Mucosa of rectum (tissue), 2 donors: ENCODE measurements around the gene RETSAT.
"Not testable (repeated sequence)": the region's sequence is repeated elsewhere in the genome, so short reads cannot be mapped to it uniquely, and the experiment has no call there.

Source experiments
- H3K27ac ChIP-seq, 2 donors: one replicate each; pipeline ENCODE4 v1.7.0; 2013; ENCODE audit warnings: inconsistent platforms in 2 of 2, low read depth in 2 of 2, low read length in 2 of 2
- H3K27me3 ChIP-seq, 2 donors: one replicate each; pipeline ENCODE4 v1.7.0; 2013; ENCODE audit warnings: low read length in 2 of 2; ENCODE audit not compliant: control insufficient read depth in 2 of 2, insufficient read depth in 2 of 2
- H3K36me3 ChIP-seq, 2 donors: one replicate each; pipeline ENCODE4 v1.7.0; 2013; ENCODE audit warnings: low read length in 2 of 2; ENCODE audit not compliant: control insufficient read depth in 2 of 2, insufficient read depth in 2 of 2
- H3K4me1 ChIP-seq, 2 donors: one replicate each; pipeline ENCODE4 v1.7.0; 2013; ENCODE audit warnings: low read length in 2 of 2, mild to moderate bottlenecking in 1 of 2; ENCODE audit not compliant: control insufficient read depth in 2 of 2, insufficient read depth in 2 of 2
- H3K4me3 ChIP-seq, 2 donors: one replicate each; pipeline ENCODE4 v1.7.0; 2013; ENCODE audit warnings: low read length in 2 of 2
- H3K9ac ChIP-seq, 2 donors: one replicate each; pipeline ENCODE4 v1.7.0; 2013; ENCODE audit warnings: low read length in 2 of 2, low read depth in 1 of 2, mild to moderate bottlenecking in 1 of 2
- H3K9me3 ChIP-seq, 2 donors: one replicate each; pipeline ENCODE4 v1.7.0; 2013; ENCODE audit warnings: low read length in 2 of 2; ENCODE audit not compliant: control insufficient read depth in 2 of 2
- donor health status: healthy.
- donor health status: Normal muscosa, but diverticular disease.

RETSAT gene

GRCh38 chr2:85356186-85356585 is 1.9 kb upstream of the RETSAT start:
- no peak overlapping the region for H3K4me3 ChIP-seq
- no peak overlapping the region for H3K27ac ChIP-seq
- peaks cover 13 to 16% of the 10 kb centered on the region in 2 donors for H3K4me1 ChIP-seq
- H3K9ac ChIP-seq = no peak overlapping the region
- peaks cover 17 to 18% of the 10 kb centered on the region in 2 donors for H3K36me3 ChIP-seq
- H3K27me3 ChIP-seq = no peaks in the 10 kb centered on the region
- no peaks in the 10 kb centered on the region for H3K9me3 ChIP-seq

DNA sequence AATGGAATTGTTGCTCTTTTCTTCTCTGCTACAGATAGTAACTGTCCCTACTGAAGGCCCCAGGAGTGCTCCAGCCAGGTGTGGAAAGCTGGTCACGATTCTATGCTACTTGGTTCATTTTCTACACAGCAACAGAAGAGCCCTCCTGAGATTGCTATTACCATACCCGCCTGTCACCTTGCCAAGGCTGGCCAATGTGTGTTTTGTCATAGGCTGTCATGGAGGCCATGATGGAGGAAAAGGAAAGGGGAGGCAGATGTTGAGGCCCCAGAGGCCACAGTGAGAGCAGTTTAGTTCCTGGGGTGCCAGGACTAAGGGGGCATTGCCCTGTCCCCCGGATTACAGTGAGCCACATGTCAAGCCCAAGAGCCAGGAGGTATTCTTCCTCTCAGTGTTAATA is 1.2 kb upstream of the RETSAT start:
- Histone ChIP-seq H3K36me3 (peaks cover 23 to 25% of the 10 kb centered on the region in 2 donors), H3K4me1 (peaks cover 13 to 16% of the 10 kb centered on the region in 2 donors), H3K9ac (peak overlapping the region; percentile 94), H3K27me3 (no peaks in the 10 kb centered on the region), H3K9me3 (no peaks in the 10 kb centered on the region), H3K4me3 (peak overlapping the region; percentile 97 to 100), H3K27ac (peak overlapping the region in 1 of 2 donors; percentile 96)

DNA sequence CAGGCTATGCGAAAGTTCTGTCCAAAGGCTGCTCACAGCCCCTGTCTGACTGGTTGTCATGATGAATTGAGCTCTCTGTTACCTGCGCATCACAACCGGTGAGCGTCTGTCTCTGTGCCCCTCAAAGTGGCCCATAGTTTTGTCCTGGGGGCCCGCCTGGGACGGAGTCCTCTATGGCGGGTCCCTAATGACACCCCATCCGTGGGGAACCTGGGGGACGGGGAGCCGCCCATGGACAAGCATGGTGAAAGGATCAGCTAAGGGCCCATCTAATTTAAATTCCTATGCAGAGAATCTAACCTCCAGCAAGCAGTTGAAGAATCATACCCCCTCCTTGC is 714 bp upstream of the RETSAT start:
- Histone ChIP-seq H3K9me3 (no peaks in the 10 kb centered on the region), H3K27ac (peak overlapping the region; percentile 79 to 96), H3K27me3 (no peaks in the 10 kb centered on the region), H3K4me1 (peaks cover 13 to 16% of the 10 kb centered on the region in 2 donors), H3K4me3 (peak overlapping the region; percentile 97 to 100), H3K9ac (peak overlapping the region; percentile 94), H3K36me3 (peaks cover 27 to 30% of the 10 kb centered on the region in 2 donors)

GRCh38 chr2:85353876-85354285 is 447 bp downstream of the RETSAT start:
- H3K4me3 ChIP-seq = peak overlapping the region; percentile 97 to 100
- peaks cover 13 to 16% of the 10 kb centered on the region in 2 donors for H3K4me1 ChIP-seq
- no peaks in the 10 kb centered on the region for H3K9me3 ChIP-seq
- H3K27ac ChIP-seq = peak overlapping the region; percentile 92 to 96
- H3K36me3 ChIP-seq = peaks cover 36 to 40% of the 10 kb centered on the region in 2 donors
- H3K27me3 ChIP-seq = no peaks in the 10 kb centered on the region
- H3K9ac ChIP-seq = peak overlapping the region; percentile 94 to 96

DNA sequence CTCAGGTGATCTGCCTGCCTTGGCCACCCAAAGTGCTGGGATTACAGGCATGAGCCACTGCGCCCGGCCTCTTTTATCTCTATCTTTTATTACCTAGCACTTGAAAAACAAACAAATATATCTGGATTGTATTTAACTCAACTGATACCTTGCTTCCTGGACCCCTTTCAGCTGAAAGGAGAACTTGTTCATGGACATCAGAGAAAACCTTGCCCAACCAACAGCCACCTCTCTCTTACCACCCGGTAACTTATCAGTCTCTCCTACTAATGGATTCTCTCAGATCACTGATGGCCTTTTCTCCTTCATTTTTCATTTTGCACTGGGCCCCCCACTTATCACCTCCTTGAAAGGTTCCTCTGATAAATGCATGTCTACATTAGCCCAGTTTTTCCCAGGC is 6.7 kb downstream of the RETSAT start:
- H3K9me3 ChIP-seq = no peaks in the 10 kb centered on the region
- no peak overlapping the region for H3K27ac ChIP-seq
- no peak overlapping the region for H3K4me3 ChIP-seq
- H3K36me3 ChIP-seq = peaks cover 64 to 72% of the 10 kb centered on the region in 2 donors
- no peaks in the 10 kb centered on the region for H3K27me3 ChIP-seq
- H3K4me1 ChIP-seq = peaks cover 0 to under 1% of the 10 kb centered on the region in 2 donors
- H3K9ac ChIP-seq = no peak overlapping the region

- Histone ChIP-seq H3K27ac (no peak overlapping the region), H3K9ac (no peak overlapping the region), H3K36me3 (peaks cover 42 to 56% of the 10 kb centered on the region in 2 donors), H3K4me1 (no peaks in the 10 kb centered on the region), H3K27me3 (no peaks in the 10 kb centered on the region), H3K9me3 (no peaks in the 10 kb centered on the region), H3K4me3 (no peak overlapping the region)
Observed at GRCh38 chr2:85344356-85344954, 9.9 kb downstream of the RETSAT start.

GRCh38 chr2:85343207-85343895 is 11.0 kb downstream of the RETSAT start:
- H3K4me1 ChIP-seq, H3K27ac ChIP-seq, H3K4me3 ChIP-seq, H3K27me3 ChIP-seq, H3K9ac ChIP-seq, H3K9me3 ChIP-seq: not testable (repeated sequence)
- H3K36me3 ChIP-seq = peaks cover 37 to 50% of the 10 kb centered on the region in 2 donors

DNA sequence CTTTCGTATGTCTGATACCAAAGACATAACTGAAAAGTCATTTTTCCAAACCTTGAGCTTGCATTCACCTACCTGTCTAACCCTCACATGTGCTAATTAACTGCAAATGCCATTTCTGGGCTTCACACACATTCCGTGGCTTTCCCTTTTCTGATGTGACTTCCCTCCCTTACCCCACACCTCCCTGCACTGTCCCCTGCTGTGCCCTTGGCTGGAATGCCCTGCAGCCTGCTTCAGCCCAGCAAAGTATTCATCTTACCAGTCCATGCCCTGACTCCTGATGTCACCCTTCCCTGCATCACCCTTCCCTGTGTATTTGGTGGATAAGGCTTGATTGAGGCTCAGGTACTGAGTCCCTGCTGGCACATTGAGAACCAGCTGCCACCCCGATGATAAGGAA is 12.2 kb downstream of the RETSAT start:
- no peak overlapping the region for H3K9ac ChIP-seq
- H3K4me3 ChIP-seq = no peak overlapping the region
- H3K36me3 ChIP-seq = peaks cover 37 to 43% of the 10 kb centered on the region in 2 donors

DNA sequence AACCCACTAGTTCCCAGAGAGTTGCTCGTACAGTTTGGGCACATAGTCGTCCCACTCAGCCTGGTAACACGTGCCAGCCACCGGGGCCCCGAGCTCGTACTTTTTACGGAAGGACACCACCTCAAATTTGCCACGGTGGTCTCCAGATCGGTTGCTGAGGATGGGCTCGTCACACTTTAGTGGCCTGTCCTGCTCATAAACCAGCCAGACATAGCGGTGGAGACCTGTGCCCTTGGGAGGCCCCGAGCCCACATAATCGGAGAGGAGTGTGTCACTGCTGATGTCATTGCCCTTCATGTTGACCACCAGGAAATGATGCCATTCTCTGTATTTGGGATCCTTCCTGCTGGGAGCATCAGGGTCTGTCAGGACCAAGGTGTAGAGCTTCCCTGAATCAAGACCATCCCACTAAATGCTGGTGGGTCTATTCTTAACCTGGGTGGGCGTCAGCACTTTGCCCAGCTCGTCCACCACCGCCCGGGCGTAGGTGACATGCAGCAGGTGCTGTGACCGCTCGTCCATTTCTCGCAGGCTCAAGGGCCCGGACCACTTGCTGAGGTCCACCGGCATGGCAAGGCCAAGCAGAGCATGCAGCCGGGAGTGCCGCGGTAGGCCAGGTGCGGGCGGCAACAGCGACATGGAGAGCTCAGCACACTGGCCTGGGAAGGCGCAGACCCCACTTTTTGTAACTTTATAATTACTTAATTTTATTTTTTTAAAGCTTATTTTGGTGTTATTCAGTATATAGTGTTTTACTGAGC is 12.9 kb downstream of the RETSAT start:
- Histone ChIP-seq H3K9me3 (no peaks in the 10 kb centered on the region), H3K27me3 (no peaks in the 10 kb centered on the region), H3K36me3 (peaks cover 30 to 36% of the 10 kb centered on the region in 2 donors), H3K4me3 (no peak overlapping the region), H3K27ac (no peak overlapping the region), H3K9ac (no peak overlapping the region), H3K4me1 (no peaks in the 10 kb centered on the region)

More for the DNA sequence above, 12.2 kb downstream of the RETSAT start:
- Histone ChIP-seq H3K27me3 (no peaks in the 10 kb centered on the region), H3K9me3 (no peaks in the 10 kb centered on the region), H3K27ac (no peak overlapping the region), H3K4me1 (no peaks in the 10 kb centered on the region)
